Fibroblast of lung (primary cell): ENCODE data around the gene CCR3.

Experiments used
- CTCF ChIP-seq, 2 donors: IDR thresholded peaks in 1 of 2; conservative IDR thresholded peaks in 1 of 2; 1 replicate in 1 of 2; 2 replicates in 1 of 2; pipeline ENCODE4 v1.5.1; 2011 to 2012; ENCODE audit warnings: low read length in 2 of 2, control low read depth in 1 of 2, inconsistent platforms in 1 of 2, low read depth in 1 of 2, mild to moderate bottlenecking in 1 of 2
- EZH2 ChIP-seq: IDR thresholded peaks from 2 replicates; pipeline ENCODE4 v1.5.1; 2012; ENCODE audit warnings: low read length, control low read depth, mild to moderate bottlenecking; ENCODE audit errors: missing control alignments

GRCh38 chr3:46236294-46237054 is 5.8 kb upstream of the CCR3 start:
- TF ChIP-seq CTCF (conservative IDR thresholded peaks at IDR 0.05 in 1 of 2, IDR thresholded peaks at IDR 0.05 in 1 of 2; ENCODE audit: low read depth in 1 of 2, low read length in 2 of 2) (no peak), EZH2 (no peak)
